Pancreas (tissue), 10 donors: Measurements from ENCODE around the gene EVX1. TPM values are rescaled to one million over a fixed set of nuclear protein-coding genes. Genes with fewer than 3 reads are reported as not detected.

Experiments
- ATAC-seq, 4 donors: fragments of 200-7000 bp; cut with Tn5 transposase; one replicate each; pipeline versions ENCODE4 v1.8.0 to v1.9.1; 2020; ENCODE audit warnings: mild to moderate bottlenecking in 4 of 4, moderate library complexity in 4 of 4
- DNase-seq, 6 donors: peaks; one replicate each; pipeline ENCODE4 v3.0.0-alpha.2; 2020
- FAIRE-seq: peaks from 2 replicates; lab custom pipeline; 2012; peaks lifted over from hg19 to GRCh38; lab: Jason Lieb, UNC
- H3K27ac ChIP-seq, 4 donors: fragments of 200-600 bp; sonication (generic); 1 replicate in 3 of 4; 2 replicates in 1 of 4; pipeline versions ENCODE4 v1.5.0 to v1.8.0; 2020
- H3K27me3 ChIP-seq, 4 donors: fragments of 200-600 bp; one replicate each; pipeline ENCODE4 v1.8.0; 2021
- H3K36me3 ChIP-seq, 3 donors: fragments of 200-600 bp; sonication (generic) in 1 of 3; one replicate each; pipeline versions ENCODE4 v1.5.0 to v1.8.0; 2020 to 2021
- H3K4me1 ChIP-seq, 3 donors: fragments of 200-600 bp; one replicate each; pipeline ENCODE4 v1.8.0; 2021
- H3K4me3 ChIP-seq, 4 donors: fragments of 200-600 bp; sonication (generic) in 2 of 4; one replicate each; pipeline versions ENCODE4 v1.5.0 to v1.8.0; 2020 to 2021
- H3K9me3 ChIP-seq, 4 donors: fragments of 200-600 bp; one replicate each; pipeline ENCODE4 v1.8.0; 2021
- WGBS, 2 donors: extraction: QIAGEN DNeasy Blood & Tissue Kit; methylation state at CpG; one replicate each; pipeline ENCODE4 v1.1.7; 2013; 5-methylcytosine and 5-hydroxymethylcytosine counted together
- intact Hi-C, 3 donors: fragments of 100-400 bp; cut with DNase I; formaldehyde crosslinking; loops; one replicate each; pipeline versions ENCODE4 v1.11.1 to v1.14.2; 2022
- polyA plus RNA-seq, 2 donors: library from polyadenylated mRNA; stranded (reverse); fragments of 200-250 nt; gene quantifications; one replicate each; pipeline ENCODE4 v1.2.3, GENCODE V29; 2013
- total RNA-seq, 6 donors: library from RNA; stranded (reverse); fragmentation: NEBNext Ultra II Directional in 4 of 6; extraction: Animal tissue kit (Norgen Biotek cat#: 25700) in 4 of 6; gene quantifications; one replicate each; pipeline versions ENCODE4 v1.2.1 to v1.2.4, GENCODE V29; 2021 to 2023
- TF ChIP-seq, protein P1 (sequence below), 4 donors: fragments of 200-600 bp; sonication (generic) in 3 of 4; IDR thresholded peaks; one replicate each; pipeline versions ENCODE4 v1.5.0 to v1.8.0; 2021; ENCODE audit warnings: antibody characterized with exemption in 4 of 4
- donor health status: healthy with polysubstance abuse.
- donor health status: DM: no; HTN: no; CAD: no; lungs with moderate emphysema.
- donor health status: DM: no; HTN: no; CAD: no.
- donor health status: control.
- donor health status: control.
- donor health status: Bipolar disorder and iron deficiency.
- donor health status: DM: yes; HTN: yes; CAD: no.
- donor health status: DM: no; HTN: no; CAD: no.
- donor health status: DM: no; HTN: no; CAD: no.
- donor health status: DM: yes; HTN: yes; CAD: no.

The EVX1 gene
- total and polyA plus RNA-seq, 8 donors: 0.05 TPM; not detected in 7

DNA sequence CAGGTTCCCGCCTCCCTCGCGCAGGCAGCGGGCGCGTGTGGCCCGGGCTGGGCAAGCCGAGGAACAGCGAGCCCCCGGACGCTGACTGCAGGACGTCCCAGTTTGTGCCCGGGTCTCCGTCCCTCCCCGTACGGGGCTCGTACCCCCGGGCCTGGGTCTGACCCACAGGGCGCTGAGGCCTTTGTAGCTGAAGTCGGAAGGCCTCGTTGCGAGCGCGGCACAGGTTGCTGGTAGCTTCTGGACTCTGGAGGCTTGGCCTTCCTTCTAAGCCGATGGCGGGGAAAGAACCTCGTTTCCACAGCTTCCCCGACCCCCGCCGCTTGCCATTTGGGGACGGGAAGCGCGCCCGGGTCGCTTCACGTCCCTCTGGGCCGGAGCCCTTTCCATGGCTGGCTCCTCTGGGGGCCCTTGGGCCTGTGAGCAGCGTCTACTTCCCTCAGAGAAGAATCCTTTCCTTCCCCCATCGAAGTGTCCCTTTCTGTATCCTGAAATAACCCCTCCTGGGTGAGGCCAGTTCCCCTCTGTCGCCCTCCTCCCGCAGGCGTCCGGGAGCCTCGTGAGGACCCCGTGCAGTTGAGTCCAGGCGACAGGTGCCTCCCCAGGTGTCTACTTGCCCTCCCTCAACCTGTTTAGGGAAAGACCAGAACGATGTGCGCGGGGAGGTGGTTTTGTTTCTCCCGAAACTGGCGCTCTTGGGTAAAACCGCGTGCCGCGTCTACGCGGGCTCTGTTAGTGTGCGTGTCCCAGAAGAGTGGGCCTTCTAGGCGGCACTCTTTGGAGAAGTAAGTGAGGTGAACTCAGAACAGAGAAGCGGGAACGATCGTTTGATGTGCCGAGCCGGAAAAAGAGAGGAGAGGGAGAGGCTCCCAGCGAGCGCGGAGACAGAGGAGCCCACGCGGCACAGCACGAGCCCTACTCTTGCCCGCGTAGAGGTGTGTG, 9.3 kb downstream of the EVX1 start:
- DNase-seq (peak in 2 of 6 donors; percentile 68 to 70), ATAC-seq (peak in 3 of 4 donors; percentile 30 to 73 (median 31)), FAIRE-seq (no peak)
- no peaks in the 10 kb centered on the region for H3K36me3 ChIP-seq
- H3K4me1 ChIP-seq: peaks cover 0 to 11% (median 0%) of the 10 kb centered on the region in 3 donors
- peak overlapping the region in 1 of 4 donors; percentile 22 for H3K4me3 ChIP-seq
- H3K9me3 ChIP-seq: no peaks in the 10 kb centered on the region
- intact Hi-C loops: no loop called here
- 9 to 10% methylated on average over 71 to 72 of the region's 72 CpGs for WGBS, 2 donors
- H3K27ac ChIP-seq: no peak overlapping the region
- peaks cover 4 to 58% (median 13%) of the 10 kb centered on the region in 4 donors for H3K27me3 ChIP-seq
- TF ChIP-seq, protein P1, sequence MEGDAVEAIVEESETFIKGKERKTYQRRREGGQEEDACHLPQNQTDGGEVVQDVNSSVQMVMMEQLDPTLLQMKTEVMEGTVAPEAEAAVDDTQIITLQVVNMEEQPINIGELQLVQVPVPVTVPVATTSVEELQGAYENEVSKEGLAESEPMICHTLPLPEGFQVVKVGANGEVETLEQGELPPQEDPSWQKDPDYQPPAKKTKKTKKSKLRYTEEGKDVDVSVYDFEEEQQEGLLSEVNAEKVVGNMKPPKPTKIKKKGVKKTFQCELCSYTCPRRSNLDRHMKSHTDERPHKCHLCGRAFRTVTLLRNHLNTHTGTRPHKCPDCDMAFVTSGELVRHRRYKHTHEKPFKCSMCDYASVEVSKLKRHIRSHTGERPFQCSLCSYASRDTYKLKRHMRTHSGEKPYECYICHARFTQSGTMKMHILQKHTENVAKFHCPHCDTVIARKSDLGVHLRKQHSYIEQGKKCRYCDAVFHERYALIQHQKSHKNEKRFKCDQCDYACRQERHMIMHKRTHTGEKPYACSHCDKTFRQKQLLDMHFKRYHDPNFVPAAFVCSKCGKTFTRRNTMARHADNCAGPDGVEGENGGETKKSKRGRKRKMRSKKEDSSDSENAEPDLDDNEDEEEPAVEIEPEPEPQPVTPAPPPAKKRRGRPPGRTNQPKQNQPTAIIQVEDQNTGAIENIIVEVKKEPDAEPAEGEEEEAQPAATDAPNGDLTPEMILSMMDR (IDR thresholded peaks at IDR 0.05): no peak

- peaks cover 0 to 11% (median 0%) of the 10 kb centered on the region in 3 donors for H3K4me1 ChIP-seq
- peaks cover 0 to 39% (median 8%) of the 10 kb centered on the region in 4 donors for H3K27me3 ChIP-seq
- WGBS, 2 donors: 67 to 80% methylated on average over 1 of the region's 1 CpG
- TF ChIP-seq, protein P1 (IDR thresholded peaks at IDR 0.05): no peak
- no peak for FAIRE-seq
- H3K9me3 ChIP-seq: no peaks in the 10 kb centered on the region
- intact Hi-C loops: no loop called here
- ATAC-seq: no peak
- H3K36me3 ChIP-seq: no peaks in the 10 kb centered on the region
- H3K27ac ChIP-seq: no peak overlapping the region
- no peak for DNase-seq
- no peak overlapping the region for H3K4me3 ChIP-seq
Measured at GRCh38 chr7:27254625-27255024, 12.0 kb downstream of the EVX1 start.

GRCh38 chr7:27260211-27260610, 17.6 kb downstream of the EVX1 start:
- no peaks in the 10 kb centered on the region for H3K36me3 ChIP-seq
- TF ChIP-seq, protein P1 (IDR thresholded peaks at IDR 0.05): no peak
- no peaks in the 10 kb centered on the region for H3K4me1 ChIP-seq
- H3K9me3 ChIP-seq: no peaks in the 10 kb centered on the region
- no peak for ATAC-seq
- 35 to 36% methylated on average over 5 of the region's 5 CpGs for WGBS, 2 donors
- DNase-seq: no peak
- intact Hi-C loops: no loop called here
- H3K27ac ChIP-seq: no peak overlapping the region
- H3K27me3 ChIP-seq: peaks cover 0 to 6% (median 0%) of the 10 kb centered on the region in 4 donors
- no peak for FAIRE-seq
- H3K4me3 ChIP-seq: no peak overlapping the region

- ATAC-seq (no peak), DNase-seq (no peak), FAIRE-seq (no peak)
- H3K36me3 ChIP-seq: no peaks in the 10 kb centered on the region
- no peaks in the 10 kb centered on the region for H3K9me3 ChIP-seq
- H3K27ac ChIP-seq: no peak overlapping the region
- no peak overlapping the region for H3K4me3 ChIP-seq
- intact Hi-C loops: no loop called here
- WGBS, 2 donors: 67 to 79% methylated on average over 4 of the region's 4 CpGs
- H3K4me1 ChIP-seq: no peaks in the 10 kb centered on the region
- TF ChIP-seq, protein P1 (IDR thresholded peaks at IDR 0.05): no peak
- peaks cover 0 to 6% (median 0%) of the 10 kb centered on the region in 4 donors for H3K27me3 ChIP-seq
Measured at GRCh38 chr7:27262121-27262520, 19.5 kb downstream of the EVX1 start.

GRCh38 chr7:27263781-27264180, 21.2 kb downstream of the EVX1 start:
- FAIRE-seq: no peak
- Histone ChIP-seq H3K27me3 (peaks cover 0 to 6% (median 0%) of the 10 kb centered on the region in 4 donors), H3K9me3 (no peaks in the 10 kb centered on the region), H3K4me1 (no peaks in the 10 kb centered on the region), H3K27ac (no peak overlapping the region), H3K4me3 (no peak overlapping the region), H3K36me3 (no peaks in the 10 kb centered on the region)
- TF ChIP-seq, protein P1 (IDR thresholded peaks at IDR 0.05): no peak
- DNase-seq: no peak
- no peak for ATAC-seq
- WGBS, 2 donors: 68 to 71% methylated on average over 2 of the region's 2 CpGs
- intact Hi-C loops: no loop called here
